Measurements from ENCODE around the gene LGR5. TPM values are rescaled to one million over a fixed set of nuclear protein-coding genes. Genes with fewer than 3 reads are reported as not detected.
A peak's percentile ranks its signal among the peaks of the same experiment; 100 is the strongest.

The LGR5 gene
- total RNA-seq, 2 experiments from 2014 or later = not detected

DNA sequence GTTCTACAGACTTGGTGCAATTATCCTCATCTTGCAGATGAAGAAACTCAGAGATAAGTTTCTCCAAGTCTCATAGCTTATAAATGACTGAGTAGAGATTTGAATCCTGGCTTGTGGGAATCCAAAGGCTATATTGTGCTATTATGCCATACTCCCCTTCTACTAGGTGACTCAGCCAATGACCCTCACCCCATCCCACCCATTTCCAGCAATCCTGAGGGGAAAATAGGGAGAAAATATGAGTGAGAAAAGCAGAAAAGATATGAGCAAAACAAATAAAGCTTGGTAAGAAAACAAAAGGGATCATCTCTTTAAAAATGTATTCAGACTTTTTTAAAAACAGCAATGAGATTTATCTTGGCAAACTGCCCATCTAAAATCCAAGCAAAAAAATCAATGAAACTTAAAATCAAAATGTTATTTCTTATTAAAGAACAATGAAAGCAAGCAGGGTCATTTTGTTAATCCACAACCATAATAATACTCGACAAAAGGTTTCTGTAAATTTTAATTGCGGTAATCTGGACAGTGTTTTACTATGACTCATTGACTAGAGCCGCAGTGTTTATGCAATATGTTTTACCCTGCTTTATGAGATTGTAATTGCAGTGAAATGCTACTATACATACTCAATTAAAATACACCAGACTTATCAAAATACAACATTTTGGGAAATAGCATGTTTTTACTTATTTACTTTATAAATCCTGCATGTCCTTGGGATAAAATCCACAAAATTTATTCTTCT lies 13.1 kb upstream of the LGR5 start:
- Mint-ChIP-seq H3K4me3 (no peak overlapping the region), H3K9me3 (no peaks in the 10 kb centered on the region), H3K36me3 (no peaks in the 10 kb centered on the region), H3K4me1 (no peaks in the 10 kb centered on the region), H3K27me3 (peaks cover 6% of the 10 kb centered on the region), H3K27ac (no peak overlapping the region)
- no peak for DNase-seq

GRCh38 chr12:71430756-71431155 lies 8.8 kb upstream of the LGR5 start:
- peaks cover 7% of the 10 kb centered on the region for H3K9me3 Mint-ChIP-seq
- H3K4me1 Mint-ChIP-seq = no peaks in the 10 kb centered on the region
- H3K27me3 Mint-ChIP-seq = peaks cover 34% of the 10 kb centered on the region
- DNase-seq = no peak
- no peaks in the 10 kb centered on the region for H3K36me3 Mint-ChIP-seq
- H3K4me3 Mint-ChIP-seq = no peak overlapping the region
- no peak overlapping the region for H3K27ac Mint-ChIP-seq

DNA sequence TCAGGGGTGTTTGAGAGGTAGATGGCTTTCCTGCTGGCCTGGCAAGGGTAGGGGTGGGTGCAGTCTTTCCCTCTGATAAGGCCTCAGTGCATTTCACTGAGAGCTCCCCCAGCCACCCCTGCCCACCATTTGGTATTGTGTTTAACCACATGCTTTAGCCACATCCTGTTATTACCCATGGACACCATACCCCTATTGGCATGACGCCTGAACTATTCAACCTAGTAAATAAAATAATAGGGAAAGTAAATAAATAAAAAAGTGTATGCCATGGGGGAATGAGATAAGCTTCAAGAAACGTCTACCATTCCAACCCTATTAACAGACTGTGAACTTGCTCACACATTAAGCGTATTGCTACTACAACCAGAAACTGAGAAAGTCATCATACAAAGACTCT lies 7.6 kb upstream of the LGR5 start:
- H3K9me3 Mint-ChIP-seq = peaks cover 15% of the 10 kb centered on the region
- H3K4me3 Mint-ChIP-seq = no peak overlapping the region
- H3K27me3 Mint-ChIP-seq = peaks cover 35% of the 10 kb centered on the region
- no peak overlapping the region for H3K27ac Mint-ChIP-seq
- no peak for DNase-seq
- H3K36me3 Mint-ChIP-seq = no peaks in the 10 kb centered on the region
- H3K4me1 Mint-ChIP-seq = no peaks in the 10 kb centered on the region

- Mint-ChIP-seq H3K4me3 (no peak overlapping the region), H3K36me3 (no peaks in the 10 kb centered on the region), H3K27ac (no peak overlapping the region), H3K27me3 (peaks cover 44% of the 10 kb centered on the region), H3K9me3 (peaks cover 20% of the 10 kb centered on the region), H3K4me1 (no peaks in the 10 kb centered on the region)
- DNase-seq = no peak
Measured at GRCh38 chr12:71432936-71433335, 6.7 kb upstream of the LGR5 start.

GRCh38 chr12:71436696-71437095 lies 2.9 kb upstream of the LGR5 start:
- Mint-ChIP-seq H3K36me3 (no peaks in the 10 kb centered on the region), H3K4me1 (peaks cover 16% of the 10 kb centered on the region), H3K27me3 (peaks cover 81% of the 10 kb centered on the region), H3K27ac (no peak overlapping the region), H3K4me3 (no peak overlapping the region), H3K9me3 (peaks cover 20% of the 10 kb centered on the region)
- no peak for DNase-seq

DNA sequence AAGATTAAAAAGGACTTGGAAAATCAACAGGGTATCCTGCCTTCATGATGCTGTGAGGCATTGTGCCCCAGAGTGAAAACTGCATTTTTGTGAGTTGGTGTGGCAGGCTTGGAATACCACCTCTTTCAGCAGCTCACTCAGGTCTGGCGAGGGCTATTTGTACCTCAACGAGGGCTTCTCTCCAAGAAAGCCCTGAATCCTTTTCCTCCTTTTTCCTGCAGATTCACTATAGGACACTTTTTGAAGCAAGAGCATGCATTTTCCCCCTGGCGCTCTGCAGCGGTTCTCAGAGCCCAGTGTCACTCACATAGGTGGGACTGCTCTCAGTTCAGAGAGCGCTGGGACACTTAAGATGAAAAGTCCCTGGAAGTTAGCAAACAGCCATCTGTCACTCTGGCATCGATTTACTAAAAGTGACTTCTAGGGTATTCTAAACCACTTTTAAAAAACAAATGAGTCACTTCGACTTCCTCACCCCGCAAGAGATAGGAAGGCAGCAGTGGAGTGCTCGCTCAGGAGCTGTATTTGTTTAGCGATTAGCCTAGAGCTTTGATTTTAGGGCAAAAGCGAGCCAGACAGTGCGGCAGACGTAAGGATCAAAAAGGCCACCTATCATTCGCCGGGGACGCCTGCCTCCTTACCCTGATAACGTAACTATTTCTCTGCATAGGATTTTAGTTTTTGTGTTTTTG lies 782 bp upstream of the LGR5 start:
- Mint-ChIP-seq H3K27me3 (peaks cover 78% of the 10 kb centered on the region), H3K36me3 (no peaks in the 10 kb centered on the region)
- no peak for DNase-seq

GRCh38 chr12:71439362-71439612 lies 311 bp upstream of the LGR5 start:
- Mint-ChIP-seq H3K27ac (no peak overlapping the region), H3K27me3 (peaks cover 73% of the 10 kb centered on the region), H3K9me3 (peaks cover 20% of the 10 kb centered on the region), H3K4me1 (peaks cover 16% of the 10 kb centered on the region), H3K36me3 (no peaks in the 10 kb centered on the region), H3K4me3 (peak overlapping the region; percentile 75)
- DNase-seq = no peak

More for the DNA sequence above, 782 bp upstream of the LGR5 start:
- no peak overlapping the region for H3K27ac Mint-ChIP-seq
- peaks cover 20% of the 10 kb centered on the region for H3K9me3 Mint-ChIP-seq
- peaks cover 16% of the 10 kb centered on the region for H3K4me1 Mint-ChIP-seq
- H3K4me3 Mint-ChIP-seq = peak overlapping the region; percentile 75

GRCh38 chr12:71440345-71440762 lies 756 bp downstream of the LGR5 start:
- H3K4me3 Mint-ChIP-seq = peak overlapping the region; percentile 75
- no peak overlapping the region for H3K27ac Mint-ChIP-seq
- no peaks in the 10 kb centered on the region for H3K36me3 Mint-ChIP-seq
- DNase-seq = no peak
- peaks cover 17% of the 10 kb centered on the region for H3K9me3 Mint-ChIP-seq
- H3K27me3 Mint-ChIP-seq = peaks cover 70% of the 10 kb centered on the region
- peaks cover 16% of the 10 kb centered on the region for H3K4me1 Mint-ChIP-seq

DNA sequence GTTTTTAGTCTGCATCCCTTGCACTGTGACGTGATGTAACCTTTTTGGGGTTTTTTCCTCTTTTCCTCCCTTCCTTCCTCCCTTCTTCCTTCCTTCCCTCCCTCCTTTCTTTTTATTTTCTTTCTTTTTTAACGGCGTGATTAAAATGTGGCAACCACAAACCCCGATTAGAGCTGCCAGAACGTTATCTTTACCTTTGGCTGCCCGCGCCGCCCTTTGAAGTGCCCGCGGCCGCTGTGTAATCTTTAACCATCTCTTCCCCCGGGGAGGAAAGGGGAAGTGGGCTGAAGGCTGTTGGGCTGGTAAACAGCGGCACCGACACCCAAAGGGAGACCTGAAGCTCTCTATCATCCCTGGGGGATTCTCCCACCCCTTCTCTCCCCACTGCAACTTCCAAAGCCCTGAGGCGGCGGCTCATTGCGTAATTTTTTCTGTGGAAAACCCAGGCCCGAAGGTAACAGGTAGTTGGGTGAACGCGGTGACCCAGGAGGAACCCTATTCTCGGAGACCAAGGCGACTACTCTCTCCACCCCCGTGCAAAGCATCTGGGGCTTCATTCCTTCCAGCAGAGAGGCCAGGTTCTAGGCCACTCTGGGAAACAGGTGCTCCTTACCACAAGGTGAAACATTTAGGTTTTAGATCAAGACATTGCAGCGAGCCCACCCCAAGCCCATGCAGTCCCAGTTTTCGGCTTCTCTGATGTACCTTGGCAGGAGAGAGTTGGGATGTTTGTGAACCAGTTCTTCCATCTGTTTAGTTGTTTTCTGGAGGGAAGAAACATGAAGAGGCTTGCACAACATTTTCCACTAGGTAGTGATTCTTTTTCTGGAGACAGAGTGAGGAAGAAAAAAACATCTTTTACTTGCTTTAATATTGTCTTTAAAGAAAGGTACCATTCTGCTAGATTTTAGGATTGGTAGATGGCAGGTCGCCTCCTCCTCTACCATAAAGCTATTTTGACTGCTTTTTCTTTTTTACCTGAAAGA lies 1.5 kb downstream of the LGR5 start:
- no peak for DNase-seq
- Mint-ChIP-seq H3K4me3 (peak overlapping the region; percentile 75), H3K27me3 (peaks cover 72% of the 10 kb centered on the region), H3K9me3 (peaks cover 10% of the 10 kb centered on the region), H3K4me1 (peaks cover 16% of the 10 kb centered on the region), H3K27ac (no peak overlapping the region), H3K36me3 (no peaks in the 10 kb centered on the region)

DNA sequence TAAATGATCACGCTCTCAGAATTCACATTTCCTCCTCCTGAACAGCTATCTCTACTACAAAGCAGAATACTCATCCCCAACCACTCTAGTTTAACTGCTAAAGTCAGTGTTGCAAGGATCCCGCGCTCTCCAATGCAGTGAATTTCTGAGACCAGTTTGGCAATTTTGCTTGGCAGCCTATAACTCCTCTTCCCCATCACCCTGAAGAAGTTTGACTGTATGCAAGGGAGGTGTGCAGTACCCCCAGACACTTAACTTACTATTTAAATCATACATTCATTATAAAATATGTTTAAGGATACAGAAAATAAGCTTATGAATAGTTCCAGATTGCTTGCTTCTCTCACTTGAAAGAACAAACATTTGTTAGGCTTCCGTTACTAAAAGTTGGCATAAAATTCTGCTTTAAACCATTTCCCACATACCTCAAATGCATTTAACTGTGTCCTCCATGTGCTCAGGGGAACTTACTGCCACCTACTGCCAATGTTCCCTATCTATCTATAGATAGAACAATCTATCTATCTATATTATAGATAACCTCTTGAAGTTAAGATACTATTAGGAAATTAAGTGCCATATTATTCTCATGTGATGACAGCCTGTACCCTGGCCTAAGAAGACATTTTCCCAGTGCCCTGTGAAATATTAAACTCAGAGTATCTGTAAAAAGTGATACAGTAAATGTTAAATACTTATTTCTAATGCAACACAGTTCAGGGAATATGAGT lies 2.4 kb downstream of the LGR5 start:
- DNase-seq = no peak
- H3K36me3 Mint-ChIP-seq = no peaks in the 10 kb centered on the region
- H3K27me3 Mint-ChIP-seq = peaks cover 68% of the 10 kb centered on the region
- H3K27ac Mint-ChIP-seq = no peak overlapping the region
- peaks cover 16% of the 10 kb centered on the region for H3K4me1 Mint-ChIP-seq
- H3K9me3 Mint-ChIP-seq = peaks cover 5% of the 10 kb centered on the region
- no peak overlapping the region for H3K4me3 Mint-ChIP-seq

DNA sequence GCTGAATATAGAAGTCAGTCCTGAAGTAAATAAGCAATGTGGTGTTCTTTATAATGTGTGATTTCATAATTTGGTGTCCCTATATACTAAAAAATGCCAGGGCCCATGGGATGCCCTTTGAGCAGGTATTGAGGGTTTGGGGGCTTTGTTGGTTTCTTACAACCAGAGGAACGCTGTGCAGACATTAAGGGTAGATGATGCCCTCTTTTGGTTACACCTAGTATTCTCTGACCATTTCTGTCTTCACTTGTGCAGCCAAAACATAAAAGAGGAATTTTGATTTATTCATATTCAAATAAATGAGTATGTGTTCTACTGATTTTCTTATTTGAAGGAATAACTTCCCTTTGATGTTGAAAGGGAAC lies 3.0 kb downstream of the LGR5 start:
- no peak for DNase-seq
- Mint-ChIP-seq H3K27me3 (peaks cover 63% of the 10 kb centered on the region), H3K4me3 (no peak overlapping the region), H3K9me3 (peaks cover 2% of the 10 kb centered on the region), H3K4me1 (peaks cover 16% of the 10 kb centered on the region), H3K27ac (no peak overlapping the region), H3K36me3 (no peaks in the 10 kb centered on the region)

- Mint-ChIP-seq H3K4me1 (peaks cover 7% of the 10 kb centered on the region), H3K27me3 (peaks cover 47% of the 10 kb centered on the region), H3K36me3 (no peaks in the 10 kb centered on the region), H3K9me3 (no peaks in the 10 kb centered on the region), H3K4me3 (no peak overlapping the region), H3K27ac (no peak overlapping the region)
- DNase-seq = no peak
Measured at GRCh38 chr12:71445071-71445470, 5.5 kb downstream of the LGR5 start.

DNA sequence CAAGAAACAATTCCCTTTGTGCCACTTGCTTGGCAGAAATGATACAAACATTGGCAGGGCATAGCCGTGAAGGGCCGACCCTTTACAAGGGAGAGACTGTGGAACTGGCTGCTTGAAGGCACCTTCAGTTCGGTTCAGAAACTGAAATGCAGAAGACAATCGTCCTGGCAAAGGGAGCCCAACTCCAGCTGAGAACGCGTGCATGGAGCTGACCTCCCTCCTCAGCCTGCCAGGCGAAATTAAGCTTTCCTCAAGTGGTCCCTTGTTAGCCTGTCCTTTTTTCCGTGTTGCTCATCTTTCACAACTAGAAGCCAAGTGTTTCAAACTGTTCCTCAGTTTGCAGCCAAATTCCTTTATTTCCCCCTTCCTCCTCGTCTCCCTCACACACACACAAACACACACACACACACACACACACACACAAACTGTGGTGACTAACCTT lies 8.1 kb downstream of the LGR5 start:
- no peaks in the 10 kb centered on the region for H3K9me3 Mint-ChIP-seq
- DNase-seq = no peak
- no peak overlapping the region for H3K27ac Mint-ChIP-seq
- peaks cover 27% of the 10 kb centered on the region for H3K27me3 Mint-ChIP-seq
- no peaks in the 10 kb centered on the region for H3K36me3 Mint-ChIP-seq
- no peaks in the 10 kb centered on the region for H3K4me1 Mint-ChIP-seq
- no peak overlapping the region for H3K4me3 Mint-ChIP-seq

DNA sequence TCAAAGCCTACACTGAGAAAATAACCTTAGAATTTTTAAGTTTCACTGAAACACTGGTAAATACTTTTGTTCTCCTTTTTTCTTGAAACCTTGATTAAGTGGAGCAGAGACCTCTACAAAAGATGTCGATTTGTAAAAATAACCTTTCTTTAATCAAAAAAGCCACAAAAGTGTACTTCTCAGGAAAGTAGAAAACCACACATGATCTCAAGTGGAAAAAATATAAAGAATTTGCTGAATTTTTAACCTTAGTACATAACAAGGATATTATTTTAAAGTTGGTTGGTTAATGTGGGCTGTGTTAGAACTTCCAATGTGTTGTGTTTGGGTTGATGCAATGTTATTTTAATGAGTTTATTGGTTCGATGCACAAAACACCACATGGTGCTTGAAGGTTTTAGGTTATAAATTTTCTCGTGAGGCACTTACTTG lies 8.6 kb downstream of the LGR5 start:
- Mint-ChIP-seq H3K36me3 (no peaks in the 10 kb centered on the region), H3K9me3 (no peaks in the 10 kb centered on the region), H3K27me3 (peaks cover 26% of the 10 kb centered on the region)

More for the DNA sequence above, 8.6 kb downstream of the LGR5 start:
- no peak overlapping the region for H3K27ac Mint-ChIP-seq
- H3K4me1 Mint-ChIP-seq = no peaks in the 10 kb centered on the region
- DNase-seq = no peak
- no peak overlapping the region for H3K4me3 Mint-ChIP-seq

All from activated naive CD8-positive, alpha-beta T cell treated with anti-CD3 and anti-CD28 coated beads for 36 hours (primary cell).